Endothelial cell of umbilical vein (primary cell): ENCODE results near the gene TSPEAR.

Source experiments
- POLR2A ChIP-seq: IDR thresholded peaks from 2 replicates; pipeline ENCODE4 v1.6.1; 2012; ENCODE audit warnings: low read depth, mild to moderate bottlenecking, control low read depth, low read length
- TF ChIP-seq, protein P1 (sequence below), 2 donors: IDR thresholded peaks; 1 replicate in 1 of 2; 2 replicates in 1 of 2; pipeline ENCODE4 v1.5.1; 2011; ENCODE audit warnings: low read length in 2 of 2, mild to moderate bottlenecking in 2 of 2, moderate library complexity in 2 of 2, control low read depth in 1 of 2, inconsistent platforms in 1 of 2, low read depth in 1 of 2; ENCODE audit not compliant: insufficient read depth in 1 of 2; ENCODE audit errors: extremely low read depth in 1 of 2

DNA sequence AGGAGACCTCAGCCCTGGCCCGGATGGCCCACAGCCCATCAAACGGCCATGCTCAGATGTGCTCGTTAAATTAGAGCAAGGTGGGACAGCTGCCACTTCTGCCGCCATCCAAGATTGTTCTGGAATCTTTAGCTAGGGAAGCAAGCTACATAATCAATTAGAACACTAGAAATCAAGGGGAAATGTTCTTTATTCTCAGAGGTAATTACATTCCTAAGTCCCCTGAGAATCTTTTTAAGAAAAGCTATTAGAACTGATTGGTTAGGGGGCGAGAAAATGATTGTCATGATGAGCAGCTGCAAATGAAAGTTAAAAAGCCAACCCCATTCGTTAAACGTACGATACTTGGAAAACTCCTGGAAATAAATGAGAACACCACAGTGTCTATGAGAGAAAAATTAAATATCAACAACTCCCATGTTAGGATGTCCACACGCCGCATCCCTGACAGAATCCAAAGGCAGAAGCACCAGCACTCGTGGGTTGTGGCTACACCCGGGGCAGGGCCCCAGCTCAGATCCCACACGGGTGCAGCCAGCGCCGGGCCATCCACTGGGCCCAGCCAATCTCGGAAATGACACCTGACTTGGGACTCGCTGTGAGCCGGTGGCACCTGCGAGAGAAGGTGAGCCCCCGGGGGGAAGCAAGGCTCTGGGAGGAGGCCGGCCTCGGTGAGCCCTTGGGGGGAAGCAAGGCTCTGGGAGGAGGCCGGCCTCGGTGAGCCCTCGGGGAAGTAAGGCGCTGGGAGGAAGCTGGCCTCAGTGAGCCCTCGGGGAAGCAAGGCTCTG lies 209.0 kb downstream of the TSPEAR start:
- TF ChIP-seq POLR2A: no peak
- TF ChIP-seq, protein P1, sequence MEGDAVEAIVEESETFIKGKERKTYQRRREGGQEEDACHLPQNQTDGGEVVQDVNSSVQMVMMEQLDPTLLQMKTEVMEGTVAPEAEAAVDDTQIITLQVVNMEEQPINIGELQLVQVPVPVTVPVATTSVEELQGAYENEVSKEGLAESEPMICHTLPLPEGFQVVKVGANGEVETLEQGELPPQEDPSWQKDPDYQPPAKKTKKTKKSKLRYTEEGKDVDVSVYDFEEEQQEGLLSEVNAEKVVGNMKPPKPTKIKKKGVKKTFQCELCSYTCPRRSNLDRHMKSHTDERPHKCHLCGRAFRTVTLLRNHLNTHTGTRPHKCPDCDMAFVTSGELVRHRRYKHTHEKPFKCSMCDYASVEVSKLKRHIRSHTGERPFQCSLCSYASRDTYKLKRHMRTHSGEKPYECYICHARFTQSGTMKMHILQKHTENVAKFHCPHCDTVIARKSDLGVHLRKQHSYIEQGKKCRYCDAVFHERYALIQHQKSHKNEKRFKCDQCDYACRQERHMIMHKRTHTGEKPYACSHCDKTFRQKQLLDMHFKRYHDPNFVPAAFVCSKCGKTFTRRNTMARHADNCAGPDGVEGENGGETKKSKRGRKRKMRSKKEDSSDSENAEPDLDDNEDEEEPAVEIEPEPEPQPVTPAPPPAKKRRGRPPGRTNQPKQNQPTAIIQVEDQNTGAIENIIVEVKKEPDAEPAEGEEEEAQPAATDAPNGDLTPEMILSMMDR (IDR thresholded peaks at IDR 0.05; ENCODE audit: extremely low read depth in 1 of 2, insufficient read depth in 1 of 2, low read depth in 1 of 2, low read length in 2 of 2): no peak
